Mesodermal cell (in vitro differentiated cells): ENCODE measurements around the gene MMP23B. TPM values are rescaled to one million over a fixed set of nuclear protein-coding genes. Genes with fewer than 3 reads are reported as not detected.
A peak's percentile ranks its signal among the peaks of the same experiment; 100 is the strongest.
"Not testable (repeated sequence)": the region's sequence is repeated elsewhere in the genome, so short reads cannot be mapped to it uniquely, and the experiment has no call there.

ENCODE experiments used
- H3K27ac ChIP-seq: 2 replicates; pipeline ENCODE4 v1.7.0; 2013; ENCODE audit warnings: mild to moderate bottlenecking, low read depth, low read length, moderate library complexity; ENCODE audit not compliant: severe bottlenecking
- H3K36me3 ChIP-seq: 2 replicates; pipeline ENCODE4 v1.7.1; 2013; ENCODE audit warnings: mild to moderate bottlenecking, low read length, moderate library complexity; ENCODE audit not compliant: control insufficient read depth, insufficient read depth
- H3K4me1 ChIP-seq: one replicate; pipeline ENCODE4 v1.7.1; 2013; ENCODE audit warnings: mild to moderate bottlenecking, low read length; ENCODE audit not compliant: insufficient read depth, control insufficient read depth, poor library complexity, severe bottlenecking
- H3K4me3 ChIP-seq: 2 replicates; pipeline ENCODE4 v1.7.0; 2013; ENCODE audit warnings: low read length, control low read depth, mild to moderate bottlenecking; ENCODE audit not compliant: insufficient read depth, poor library complexity, severe bottlenecking; ENCODE audit errors: extremely low read depth
- H3K9me3 ChIP-seq: 2 replicates; pipeline ENCODE4 v1.7.1; 2013; ENCODE audit warnings: mild to moderate bottlenecking, low read length, moderate library complexity; ENCODE audit not compliant: control insufficient read depth
- WGBS, 2 experiments: methylation state at CpG; one replicate each; pipeline ENCODE4 v1.1.5; 2013; ENCODE audit warnings: missing lambda C conversion rate in 2 of 2; ENCODE audit not compliant: insufficient coverage in 2 of 2; 5-methylcytosine and 5-hydroxymethylcytosine counted together
- polyA plus RNA-seq, 2 experiments: library from polyadenylated mRNA; stranded (reverse); fragments of 50-300 nt; gene quantifications; one replicate each; pipeline ENCODE4 v1.2.3, GENCODE V29; 2013

Gene MMP23B
- polyA plus RNA-seq (2013, experiment 1 of 2) = 29.6 TPM
- 25.3 TPM for polyA plus RNA-seq (2013, experiment 2 of 2)

GRCh38 chr1:1631782-1632420 lies at the start of gene MMP23B:
MMP23B (plus strand) TSS chr1:1632173; CDS start chr1:1632219, 46 bp downstream.
- 5 to 9% methylated on average over 17 to 33 of the region's 48 CpGs for WGBS, 2 experiments
- H3K27ac ChIP-seq = no peak within 1 kb of the TSS

GRCh38 chr1:1582585-1583346 lies 49.2 kb upstream of the MMP23B start:
- no peaks in the 10 kb centered on the region for H3K9me3 ChIP-seq
- WGBS, 2 experiments = 81 to 82% methylated on average over 7 to 8 of the region's 9 CpGs

More at GRCh38 chr1:1631782-1632420, at the start of gene MMP23B:
- Histone ChIP-seq H3K9me3 (no peaks in the 10 kb centered on the region), H3K36me3 (peaks cover 7% of the 10 kb centered on the region), H3K4me3 (peak within 1 kb of the TSS; percentile 30), H3K4me1 (no peaks in the 10 kb centered on the region)

GRCh38 chr1:1583347-1584010 lies 48.5 kb upstream of the MMP23B start:
- H3K4me3 ChIP-seq = no peak overlapping the region
- H3K4me1 ChIP-seq = no peaks in the 10 kb centered on the region
- whole genome bisulfite sequencing, 2 experiments = 83 to 89% methylated on average over 20 to 22 of the region's 23 CpGs
- H3K9me3 ChIP-seq = no peaks in the 10 kb centered on the region
- no peaks in the 10 kb centered on the region for H3K36me3 ChIP-seq
- H3K27ac ChIP-seq = no peak overlapping the region

More at GRCh38 chr1:1582585-1583346, 49.2 kb upstream of the MMP23B start:
- no peaks in the 10 kb centered on the region for H3K4me1 ChIP-seq
- H3K4me3 ChIP-seq = no peak overlapping the region
- no peaks in the 10 kb centered on the region for H3K36me3 ChIP-seq
- no peak overlapping the region for H3K27ac ChIP-seq

GRCh38 chr1:1591452-1591851 lies 40.5 kb upstream of the MMP23B start:
- no peak overlapping the region for H3K27ac ChIP-seq
- 89 to 96% methylated on average over 13 of the region's 13 CpGs for WGBS, 2 experiments
- H3K9me3 ChIP-seq = no peaks in the 10 kb centered on the region
- no peak overlapping the region for H3K4me3 ChIP-seq
- H3K36me3 ChIP-seq = no peaks in the 10 kb centered on the region
- no peaks in the 10 kb centered on the region for H3K4me1 ChIP-seq

GRCh38 chr1:1593834-1594601 lies 38.0 kb upstream of the MMP23B start:
- H3K27ac ChIP-seq = no peak overlapping the region
- H3K4me3 ChIP-seq = no peak overlapping the region
- peaks cover 3% of the 10 kb centered on the region for H3K4me1 ChIP-seq
- 92 to 93% methylated on average over 23 of the region's 24 CpGs for WGBS, 2 experiments
- no peaks in the 10 kb centered on the region for H3K9me3 ChIP-seq
- no peaks in the 10 kb centered on the region for H3K36me3 ChIP-seq

- 63 to 84% methylated on average over 6 to 10 of the region's 10 CpGs for WGBS, 2 experiments
- Histone ChIP-seq H3K4me3 (no peak overlapping the region), H3K4me1 (peaks cover 3% of the 10 kb centered on the region), H3K9me3 (no peaks in the 10 kb centered on the region), H3K27ac (no peak overlapping the region), H3K36me3 (no peaks in the 10 kb centered on the region)
Observed at GRCh38 chr1:1594602-1595260, 37.2 kb upstream of the MMP23B start.

- WGBS, 2 experiments = 84 to 85% methylated on average over 2 of the region's 2 CpGs
Observed at GRCh38 chr1:1595341-1595740, 36.6 kb upstream of the MMP23B start.

GRCh38 chr1:1596493-1597274 lies 35.3 kb upstream of the MMP23B start:
- no peaks in the 10 kb centered on the region for H3K36me3 ChIP-seq
- peaks cover 3% of the 10 kb centered on the region for H3K4me1 ChIP-seq
- H3K9me3 ChIP-seq = no peaks in the 10 kb centered on the region
- H3K27ac ChIP-seq = no peak overlapping the region
- no peak overlapping the region for H3K4me3 ChIP-seq
- WGBS, 2 experiments = 42 to 55% methylated on average over 10 to 12 of the region's 12 CpGs

More at GRCh38 chr1:1595341-1595740, 36.6 kb upstream of the MMP23B start:
- H3K4me3 ChIP-seq, H3K36me3 ChIP-seq, H3K4me1 ChIP-seq, H3K9me3 ChIP-seq, H3K27ac ChIP-seq: not testable (repeated sequence)

- Histone ChIP-seq H3K4me1 (peaks cover 3% of the 10 kb centered on the region), H3K4me3 (no peak overlapping the region), H3K9me3 (no peaks in the 10 kb centered on the region), H3K36me3 (no peaks in the 10 kb centered on the region), H3K27ac (no peak overlapping the region)
- 21 to 41% methylated on average over 8 to 12 of the region's 16 CpGs for WGBS, 2 experiments
Observed at GRCh38 chr1:1597275-1597930, 34.6 kb upstream of the MMP23B start.
